GM18867 (cell line): ENCODE measurements around the gene STEAP3.
"Not testable (repeated sequence)": the region's sequence is repeated elsewhere in the genome, so short reads cannot be mapped to it uniquely, and the experiment has no call there.

Source experiments
- ATAC-seq: cut with Tn5 transposase; IDR thresholded peaks from one replicate; pipeline ENCODE4 v1.9.1; 2021; ENCODE audit warnings: mild to moderate bottlenecking, moderate library complexity; ENCODE audit not compliant: unreplicated experiment

Gene STEAP3

DNA sequence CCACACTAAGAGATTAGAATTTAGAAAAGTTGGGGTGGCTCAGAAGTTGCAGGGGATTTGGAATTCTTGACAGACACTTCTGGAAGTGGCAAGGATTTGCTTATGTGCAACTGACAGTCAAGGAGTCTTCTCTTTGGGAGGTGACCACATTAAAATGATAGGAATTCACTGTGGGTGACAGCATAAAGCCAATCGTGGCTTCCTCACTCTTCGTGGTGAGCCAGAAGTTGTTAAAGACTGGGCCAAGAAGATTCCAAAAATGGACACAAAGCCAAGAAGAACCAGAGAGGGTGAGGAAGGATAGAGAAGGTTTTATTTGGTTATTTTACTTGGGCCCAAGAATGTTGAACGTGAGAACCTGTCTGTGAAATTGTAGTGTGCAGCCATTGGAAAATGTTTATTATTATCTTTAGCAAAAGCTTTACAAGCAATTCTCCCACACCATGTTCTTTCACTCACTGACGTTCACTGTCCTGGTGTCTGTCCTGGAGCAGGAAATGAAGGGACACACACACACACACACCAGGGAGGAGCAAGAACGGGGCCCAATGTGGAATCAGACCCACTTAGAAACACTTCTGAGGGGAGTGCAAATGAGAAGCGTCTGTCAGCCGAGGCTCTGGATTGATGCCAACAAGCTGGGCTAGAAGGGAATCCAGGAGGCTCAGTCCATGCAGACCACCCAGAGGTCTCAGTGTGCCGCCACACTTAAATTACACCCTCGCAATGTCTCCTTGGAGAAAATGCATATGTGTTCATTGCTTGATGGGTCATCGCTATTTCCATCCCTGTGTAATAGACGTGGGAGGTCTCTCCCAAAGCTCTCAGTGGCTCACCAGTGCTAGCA, 37.2 kb downstream of the STEAP3 start:
- ATAC-seq = no peak

- no peak for ATAC-seq
Measured at GRCh38 chr2:119261493-119262225, 38.0 kb downstream of the STEAP3 start.

- ATAC-seq = no peak
Measured at GRCh38 chr2:119263025-119263424, 39.4 kb downstream of the STEAP3 start.

- ATAC-seq = no peak
Measured at GRCh38 chr2:119263656-119264055, 40.0 kb downstream of the STEAP3 start.

DNA sequence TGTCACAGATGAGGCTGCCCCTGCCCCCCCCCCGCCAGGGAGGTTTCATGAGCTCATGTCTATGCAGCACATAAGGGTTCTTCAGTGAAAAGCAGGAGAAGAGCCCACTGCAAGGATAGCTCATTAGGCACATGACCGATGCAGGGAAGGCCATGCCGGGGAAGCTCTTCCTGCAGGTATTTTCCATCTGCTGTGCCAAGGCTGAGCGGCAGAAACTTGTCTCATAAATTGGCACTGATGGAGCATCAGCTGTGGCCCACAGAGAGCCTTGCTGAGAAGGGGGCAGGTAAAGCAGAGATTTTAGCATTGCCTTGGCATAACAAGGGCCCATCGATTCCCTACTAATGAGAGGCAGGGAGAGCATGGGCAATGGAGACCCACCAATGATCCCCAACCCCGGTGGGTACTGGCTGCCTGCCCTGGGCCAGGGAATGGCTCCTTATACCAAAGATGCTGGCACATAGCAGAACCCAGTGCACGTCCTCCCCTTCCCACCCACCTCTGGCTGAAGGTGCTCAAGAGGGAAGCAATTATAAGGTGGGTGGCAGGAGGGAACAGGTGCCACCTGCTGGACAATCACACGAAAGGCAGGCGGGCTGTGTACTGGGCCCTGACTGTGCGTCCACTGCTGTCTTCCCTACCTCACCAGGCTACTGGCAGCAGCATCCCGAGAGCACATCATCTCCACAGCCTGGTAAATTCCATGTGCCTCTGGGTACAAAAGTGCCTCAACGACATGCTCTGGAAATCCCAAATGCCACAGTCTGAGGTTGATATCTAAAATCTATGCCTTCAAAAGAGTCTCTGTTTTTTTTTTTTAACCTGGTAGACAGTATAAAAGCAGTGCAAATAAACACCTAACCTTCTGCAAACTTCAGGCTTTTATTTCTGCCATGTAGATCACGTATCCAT, 41.4 kb downstream of the STEAP3 start:
- peak; percentile 99 for ATAC-seq

DNA sequence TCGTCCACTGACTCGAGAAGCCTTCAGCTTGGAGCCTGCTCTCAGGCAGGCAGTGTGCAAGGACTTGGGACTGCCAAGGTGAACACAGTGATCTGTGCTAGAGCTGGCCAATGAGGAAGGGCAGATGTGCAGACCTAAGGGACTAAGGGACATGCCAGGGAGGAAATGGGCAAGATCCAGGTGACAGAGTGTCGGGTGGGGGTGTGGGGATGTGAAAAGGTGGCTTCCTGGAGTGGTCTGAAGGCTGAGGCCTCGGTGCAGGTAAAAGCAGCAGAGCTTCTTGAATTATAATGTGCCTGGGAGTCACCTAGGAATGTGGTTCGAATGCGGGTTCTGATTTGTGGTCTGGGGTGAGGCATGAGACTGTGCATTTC, 42.0 kb downstream of the STEAP3 start:
- no peak for ATAC-seq

GRCh38 chr2:119266091-119266589, 42.5 kb downstream of the STEAP3 start:
- no peak for ATAC-seq

DNA sequence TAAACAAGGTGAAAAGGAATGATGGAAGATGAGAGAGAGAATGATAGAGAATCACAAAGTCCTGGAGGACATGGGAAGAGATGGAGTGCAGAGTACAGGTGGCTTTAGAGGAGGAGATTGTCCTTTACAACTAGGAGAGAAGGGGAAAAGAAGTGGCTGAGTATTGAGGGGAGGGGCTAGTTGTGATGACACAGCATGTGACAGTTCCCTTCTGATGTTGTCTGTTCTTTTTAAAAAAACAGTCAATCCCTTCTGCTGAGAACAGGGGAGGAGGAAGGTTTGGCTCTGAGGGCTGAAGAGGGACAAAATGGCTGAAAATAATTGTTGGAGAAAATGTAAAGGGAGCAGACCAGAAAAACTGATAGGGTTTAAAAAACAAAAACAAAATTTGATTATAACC, 44.0 kb downstream of the STEAP3 start:
- ATAC-seq = no peak

- no peak for ATAC-seq
Measured at GRCh38 chr2:119276864-119277263, 53.2 kb downstream of the STEAP3 start.

GRCh38 chr2:119278385-119278784, 54.8 kb downstream of the STEAP3 start:
- not testable (repeated sequence) for ATAC-seq

DNA sequence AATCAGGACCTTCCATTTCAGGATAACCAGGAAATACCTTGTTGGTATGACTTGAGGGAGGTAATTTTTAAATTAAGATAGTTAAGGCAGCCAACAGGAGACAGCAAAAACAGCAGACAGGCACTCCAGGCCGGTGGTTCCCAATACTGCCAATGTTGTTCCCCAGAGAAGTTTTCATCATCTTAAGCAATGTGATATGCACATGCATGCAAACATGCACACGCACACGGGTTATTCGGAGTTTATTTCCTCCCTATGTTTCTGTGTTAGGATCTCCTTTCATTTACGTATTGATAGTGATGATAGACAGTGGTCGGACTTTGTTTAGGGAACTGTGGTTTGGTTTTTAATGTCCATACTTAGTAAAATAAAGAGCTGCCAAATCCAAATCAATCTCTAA, 55.3 kb downstream of the STEAP3 start:
- ATAC-seq = no peak

DNA sequence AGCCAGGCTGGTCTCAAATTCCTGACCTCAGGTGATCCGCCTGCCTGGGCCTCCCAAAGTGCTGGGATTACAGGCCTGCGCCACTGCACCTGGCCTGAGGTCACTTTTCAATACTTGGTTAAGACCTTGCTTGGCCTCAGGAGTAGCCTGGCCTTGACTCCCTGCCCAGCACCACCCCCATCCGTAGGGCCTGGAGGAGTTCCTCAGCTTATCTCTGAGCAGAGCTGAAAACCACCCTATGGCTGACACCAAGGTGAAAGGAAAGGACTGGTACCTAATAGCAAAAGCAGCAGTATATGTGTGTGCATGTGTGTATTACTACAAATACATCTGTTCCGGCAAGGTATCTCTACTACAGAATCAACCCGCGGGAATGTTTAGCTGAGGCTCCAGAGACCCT, 56.0 kb downstream of the STEAP3 start:
- ATAC-seq = no peak

DNA sequence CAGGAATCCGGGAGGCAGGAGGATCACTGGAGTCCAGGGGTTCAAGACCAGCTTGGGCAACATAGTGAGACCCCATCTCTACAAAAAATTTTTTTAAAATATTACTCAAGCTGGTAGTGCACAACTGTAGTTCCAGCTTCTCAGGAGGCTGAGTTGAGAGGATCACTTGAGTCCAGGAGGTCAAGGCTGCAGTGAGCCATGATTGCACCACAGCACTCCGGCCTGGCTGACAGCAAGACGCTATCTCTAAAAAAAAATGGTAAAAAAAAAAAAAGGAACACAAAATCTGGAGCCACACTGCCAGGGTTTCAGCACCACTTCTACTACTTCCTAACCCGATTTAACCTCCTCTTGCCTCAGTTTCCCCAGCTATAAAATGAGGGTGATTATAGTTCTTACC, 57.0 kb downstream of the STEAP3 start:
- ATAC-seq = no peak

DNA sequence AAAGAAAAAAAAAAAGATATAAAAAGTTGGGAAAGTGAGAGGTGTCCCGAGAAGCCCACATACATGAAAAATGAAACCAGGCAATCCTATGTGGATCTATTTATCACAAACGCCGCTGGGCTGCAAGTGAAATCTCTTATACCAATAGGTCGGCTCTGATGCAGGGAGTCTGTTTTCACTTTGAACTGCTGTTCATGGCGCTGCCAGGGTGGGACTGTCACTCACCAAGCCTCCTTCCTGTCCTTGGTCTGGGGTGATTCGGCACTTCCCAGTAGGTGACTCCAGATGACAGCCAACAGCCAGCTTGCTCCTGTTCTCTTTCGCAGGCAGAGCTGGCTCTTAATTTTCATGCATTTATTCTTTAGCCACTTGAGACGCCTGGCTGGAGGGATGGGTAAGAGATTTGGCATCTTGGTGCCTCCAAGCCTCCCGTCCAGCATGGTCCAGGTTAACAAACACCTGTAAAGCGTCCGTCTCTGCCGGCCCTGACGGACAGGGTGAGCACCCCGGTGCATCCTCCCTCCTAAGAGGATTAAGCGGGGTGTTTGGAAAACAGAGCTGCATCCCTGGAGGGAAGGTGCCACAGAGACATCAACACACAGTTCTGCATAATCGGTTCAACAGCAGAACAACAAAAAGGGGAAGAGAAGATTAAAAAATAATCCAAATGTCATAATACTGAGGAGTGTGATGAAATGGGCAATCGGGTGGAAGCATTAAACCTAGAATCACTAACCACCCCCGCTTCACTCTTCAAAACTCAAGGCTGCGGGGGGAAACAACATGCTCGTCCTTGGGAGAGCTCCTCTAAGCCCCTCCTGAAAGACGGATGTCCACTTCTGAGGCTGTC, 58.7 kb downstream of the STEAP3 start:
- no peak for ATAC-seq

DNA sequence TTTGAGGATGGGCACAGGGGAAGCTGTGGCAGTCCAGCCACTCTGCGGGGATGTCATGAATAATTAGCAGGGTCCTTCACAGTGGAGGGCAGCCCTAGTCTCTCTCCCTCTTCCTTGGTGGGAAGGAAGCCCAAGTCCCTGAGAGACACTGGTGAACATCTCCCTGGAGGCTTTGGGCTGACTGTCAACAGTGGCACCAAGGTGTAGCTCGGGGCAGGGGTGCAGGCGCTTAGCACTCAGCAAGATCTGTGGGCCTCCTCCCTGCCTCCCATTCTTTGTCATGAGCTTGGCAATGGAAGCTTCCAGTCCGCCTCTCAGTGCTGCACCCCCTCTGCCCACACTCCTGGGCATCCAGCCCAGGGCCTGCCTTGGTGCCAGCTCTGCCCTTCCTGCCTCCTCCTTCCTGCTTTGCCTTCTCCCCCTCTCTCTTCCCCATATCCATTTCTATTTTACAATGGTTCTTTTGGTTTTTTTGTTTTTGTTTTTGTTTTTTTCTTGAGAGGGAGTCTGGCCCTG, 59.4 kb downstream of the STEAP3 start:
- no peak for ATAC-seq

GRCh38 chr2:119283873-119284331, 60.3 kb downstream of the STEAP3 start:
- no peak for ATAC-seq

GRCh38 chr2:119286661-119287060, 63.0 kb downstream of the STEAP3 start:
- no peak for ATAC-seq

DNA sequence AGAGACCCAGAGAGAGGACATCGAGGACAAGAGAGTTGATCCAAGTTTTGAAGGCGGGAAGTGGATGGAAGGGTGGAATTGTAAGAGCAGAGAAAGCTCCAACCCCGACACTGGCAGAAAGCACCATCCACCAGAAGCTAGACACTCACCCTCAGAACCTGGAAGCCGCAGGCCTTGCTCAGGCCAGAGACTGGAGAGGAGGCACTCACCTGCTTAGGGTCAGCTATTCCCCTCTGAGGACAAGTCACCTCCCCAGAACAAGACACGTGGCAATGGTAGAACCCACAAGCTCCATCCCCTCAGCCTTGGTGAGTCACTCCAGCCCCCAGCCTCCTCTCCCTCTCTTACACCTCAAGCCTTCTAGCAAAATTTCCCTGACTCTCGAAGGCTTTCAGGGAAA, 64.9 kb downstream of the STEAP3 start:
- ATAC-seq = no peak

DNA sequence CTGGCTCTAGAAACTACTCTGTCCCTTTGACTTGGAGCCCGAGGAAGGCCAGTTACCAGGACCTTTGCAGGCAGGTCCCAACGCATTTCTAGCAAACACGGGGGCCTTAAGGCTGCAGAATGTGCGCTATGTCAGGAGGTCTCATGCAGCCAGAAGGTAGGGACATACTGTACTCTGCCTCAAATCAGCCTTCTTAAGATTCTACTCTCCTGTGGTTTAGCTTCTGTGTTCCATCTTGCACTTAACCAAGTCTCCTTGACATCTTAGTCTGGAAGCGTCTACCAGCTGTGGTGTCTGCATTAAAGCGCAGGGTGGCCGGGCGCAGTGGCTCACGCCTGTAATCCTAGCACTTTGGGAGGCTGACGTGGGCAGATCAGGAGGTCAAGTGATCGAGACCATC, 65.5 kb downstream of the STEAP3 start:
- ATAC-seq = no peak

GRCh38 chr2:119289642-119290041, 66.0 kb downstream of the STEAP3 start:
- ATAC-seq = no peak
